Body of pancreas (tissue), 4 donors: ENCODE data around the gene SYPL2.
"Not testable (repeated sequence)": the region's sequence is repeated elsewhere in the genome, so short reads cannot be mapped to it uniquely, and the experiment has no call there.

Experiments
- CTCF ChIP-seq, 7 experiments: fragments of 450-650 bp in 4 of 7; fragments of 200-600 bp in 3 of 7; sonication (generic) in 3 of 7; IDR thresholded peaks; one replicate each; pipeline ENCODE4 v1.5.1; 2016 to 2019; ENCODE audit warnings: antibody characterized with exemption in 7 of 7
- POLR2A ChIP-seq, 3 donors: fragments of 450-650 bp; IDR thresholded peaks; one replicate each; pipeline ENCODE4 v1.6.1; 2016; ENCODE audit warnings: antibody characterized with exemption in 3 of 3, mild to moderate bottlenecking in 2 of 3

DNA sequence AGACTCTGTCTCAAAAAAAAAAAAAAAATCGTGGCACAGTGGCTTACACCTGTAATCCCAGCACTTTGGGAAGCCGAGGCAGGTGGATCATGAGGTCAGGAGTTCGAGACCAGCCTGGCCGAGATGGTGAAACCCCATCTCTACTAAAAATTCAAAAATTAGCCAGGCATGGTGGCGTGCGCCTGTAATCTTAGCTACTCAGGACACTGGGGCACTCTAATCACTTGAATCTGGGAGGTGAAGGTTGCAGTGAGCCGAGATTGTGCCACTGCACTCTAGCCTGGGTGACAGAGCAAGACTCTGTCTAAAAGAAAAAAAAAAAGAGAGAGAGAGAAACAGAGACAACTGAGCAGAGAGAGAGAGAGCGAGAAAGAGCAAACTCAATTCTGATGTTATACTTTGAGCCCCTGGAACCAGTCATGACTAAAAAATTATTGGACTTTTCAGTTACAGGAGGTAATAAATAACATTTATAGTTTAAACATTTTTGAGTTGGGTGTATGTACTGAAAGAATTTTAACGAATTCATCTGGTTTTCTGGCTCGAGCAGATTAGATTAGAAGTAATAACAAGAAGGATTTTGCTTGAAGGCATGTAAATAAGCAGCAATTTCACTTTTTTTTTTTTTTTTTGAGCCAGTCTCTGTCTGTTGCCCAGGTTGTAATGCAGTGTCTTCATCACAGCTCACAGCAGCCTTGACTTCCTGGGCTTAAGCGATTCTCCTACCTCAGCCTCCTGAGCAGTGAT lies 20.2 kb upstream of the SYPL2 start:
- not testable (repeated sequence) for TF ChIP-seq CTCF, POLR2A (IDR thresholded peaks at IDR 0.05)
